Iris pigment epithelial cell (primary cell): Measurements from ENCODE around the gene PDK2.

Source experiments
- DNase-seq: peaks from one replicate; pipeline ENCODE4 v3.0.0-alpha.2; 2011; ENCODE audit warnings: low read depth

Gene PDK2

GRCh38 chr17:50135316-50136095, 40.4 kb downstream of the PDK2 start:
- no peak for DNase-seq

GRCh38 chr17:50136096-50136687, 41.0 kb downstream of the PDK2 start:
- DNase-seq = no peak

DNA sequence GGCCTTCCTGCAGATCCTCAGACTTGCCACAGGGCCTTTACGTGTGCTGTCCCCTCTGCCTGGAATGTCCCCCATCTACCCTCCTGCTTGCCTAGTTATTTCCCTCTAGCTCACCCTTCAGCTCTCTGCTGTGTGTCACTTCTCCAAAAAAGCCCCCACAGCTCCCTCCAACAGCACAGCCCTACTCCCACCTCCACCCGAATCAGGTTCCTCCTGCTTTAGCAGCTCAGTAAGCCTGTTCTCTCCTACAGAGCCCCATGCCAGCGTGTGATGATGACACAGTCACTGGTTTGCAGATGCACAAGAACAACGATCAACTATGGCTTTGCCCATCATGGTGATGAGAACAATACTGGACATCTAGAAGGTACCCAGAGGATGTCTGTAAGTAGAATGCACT, 41.9 kb downstream of the PDK2 start:
- no peak for DNase-seq

GRCh38 chr17:50139185-50139783, 44.1 kb downstream of the PDK2 start:
- no peak for DNase-seq

GRCh38 chr17:50139950-50140885, 45.1 kb downstream of the PDK2 start:
- DNase-seq = peak; percentile 74

GRCh38 chr17:50141026-50141744, 46.0 kb downstream of the PDK2 start:
- DNase-seq = no peak

- no peak for DNase-seq
Observed at GRCh38 chr17:50141745-50142110, 46.6 kb downstream of the PDK2 start.

GRCh38 chr17:50143461-50144176, 48.5 kb downstream of the PDK2 start:
- DNase-seq = no peak

DNA sequence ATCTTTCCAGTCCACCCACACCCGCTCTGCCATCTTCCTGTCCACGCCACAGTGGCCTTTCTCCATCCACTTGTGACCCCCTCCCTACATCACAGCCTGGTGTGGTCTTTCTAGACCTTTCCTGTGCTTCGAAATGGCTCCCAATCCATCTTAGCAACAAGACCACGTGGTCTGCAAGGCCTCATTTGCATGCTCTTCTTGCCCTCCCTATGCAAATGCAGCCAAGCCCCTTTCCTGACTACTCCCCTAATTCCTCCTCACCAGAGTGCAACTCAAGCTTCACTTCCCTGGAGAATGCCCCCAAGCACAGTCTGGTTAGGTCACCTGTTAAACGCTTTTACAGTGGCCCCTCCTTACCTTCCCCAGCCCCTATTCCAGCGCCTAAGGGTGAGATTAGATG, 49.2 kb downstream of the PDK2 start:
- no peak for DNase-seq

DNA sequence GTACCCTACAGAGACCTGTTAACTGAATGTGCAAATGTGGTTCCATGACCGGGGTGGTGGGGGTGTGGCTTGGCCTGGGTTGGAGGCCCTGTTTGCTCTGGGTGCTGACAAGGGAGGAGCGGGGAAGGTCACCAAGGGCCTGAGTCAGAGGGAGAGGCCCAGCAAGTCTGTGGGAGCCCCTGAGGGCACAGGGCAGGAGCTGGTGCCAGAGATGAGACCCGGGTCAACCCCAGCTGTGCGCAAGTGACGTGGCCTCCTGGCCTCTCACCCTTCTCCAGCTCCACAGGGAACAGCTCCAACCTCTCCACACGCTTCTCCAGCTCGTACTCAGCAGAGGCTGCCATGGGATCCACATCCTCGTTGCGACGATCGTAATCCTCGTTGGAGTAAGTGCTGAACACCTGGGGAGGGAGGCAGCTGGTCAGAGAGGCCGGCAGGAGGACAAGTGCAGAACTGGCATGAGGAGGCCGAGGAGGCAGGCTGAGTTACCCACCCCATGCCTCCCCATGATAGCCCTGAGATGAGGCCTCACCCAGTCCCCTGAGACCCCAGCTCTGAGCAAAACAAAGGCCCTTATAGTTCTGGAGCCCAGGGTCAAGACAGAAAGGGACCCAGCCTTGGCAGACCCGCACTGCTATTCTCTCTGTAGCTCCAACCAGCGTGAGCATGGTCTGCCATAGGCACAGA, 49.8 kb downstream of the PDK2 start:
- no peak for DNase-seq

DNA sequence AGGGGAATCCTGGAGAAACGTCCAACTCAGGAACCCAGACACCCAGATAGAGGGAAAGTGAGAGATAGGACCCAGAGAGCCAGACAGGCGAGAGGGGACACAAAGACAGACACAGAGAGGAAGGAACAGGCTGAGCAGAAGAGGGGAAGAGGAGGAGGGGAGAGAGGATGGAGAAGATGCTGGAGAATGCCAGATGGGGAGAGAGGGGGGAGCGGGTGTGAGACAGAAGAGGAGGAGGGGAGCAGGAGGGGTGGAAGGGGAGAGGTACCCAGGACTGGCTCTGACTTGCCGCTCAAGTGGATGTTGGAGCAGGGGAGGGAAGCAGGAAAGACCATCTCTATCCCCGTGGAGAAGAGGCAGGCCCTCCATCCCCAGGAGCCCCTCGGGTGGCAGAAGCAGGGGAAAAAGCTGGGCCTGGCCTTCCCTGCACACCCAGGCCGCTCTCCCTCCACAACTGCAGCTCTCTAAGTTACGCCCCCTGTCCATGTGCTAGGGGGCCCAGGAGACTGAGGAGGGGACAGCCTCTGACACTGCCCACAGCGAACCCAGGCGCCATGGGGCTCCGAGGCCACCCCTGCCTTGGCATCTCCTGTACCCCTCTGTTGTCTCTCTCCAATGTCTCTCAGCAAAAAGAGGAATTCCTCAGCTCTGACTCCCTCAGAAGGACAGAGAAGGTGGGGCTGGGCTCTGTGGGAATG, 50.5 kb downstream of the PDK2 start:
- no peak for DNase-seq

GRCh38 chr17:50146230-50146926, 51.2 kb downstream of the PDK2 start:
- DNase-seq = no peak

DNA sequence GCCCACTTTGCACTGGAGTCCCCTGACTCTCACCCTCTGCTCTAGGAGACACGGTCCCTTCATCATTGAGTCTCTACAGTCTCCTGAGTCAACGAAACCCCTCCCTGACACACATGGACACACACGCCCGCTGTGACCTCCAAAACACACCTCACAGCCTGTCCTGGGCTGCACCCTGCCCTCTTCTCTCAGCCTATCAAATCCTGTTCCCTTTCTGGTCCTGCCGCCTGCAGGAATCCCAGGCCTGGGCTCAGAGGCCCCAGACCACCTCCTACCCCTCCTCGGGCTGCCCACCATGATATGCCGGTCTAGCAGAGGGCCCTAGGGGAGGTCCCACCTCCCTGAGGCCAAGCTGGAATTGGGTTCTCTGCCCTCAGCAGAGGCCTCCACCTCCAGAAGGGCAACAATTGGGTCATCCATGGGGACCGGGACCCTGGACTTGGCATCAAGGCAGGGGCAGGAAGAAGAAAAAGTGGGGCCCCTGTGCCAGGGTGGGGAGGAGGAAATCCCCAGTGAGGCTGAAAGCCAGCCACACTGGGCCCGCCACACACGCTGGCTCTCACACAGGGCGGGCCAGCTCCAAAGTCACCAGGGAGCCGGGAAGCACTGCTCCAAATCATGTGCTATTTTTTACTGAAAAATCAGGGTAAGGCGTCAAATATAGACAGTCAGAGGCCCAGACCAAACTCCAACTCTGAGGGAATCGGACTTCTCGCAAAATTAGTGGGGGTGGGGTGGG, 51.9 kb downstream of the PDK2 start:
- no peak for DNase-seq

- no peak for DNase-seq
Observed at GRCh38 chr17:50147841-50148225, 52.7 kb downstream of the PDK2 start.

- DNase-seq = no peak
Observed at GRCh38 chr17:50148226-50149090, 53.3 kb downstream of the PDK2 start.

GRCh38 chr17:50149091-50149416, 53.9 kb downstream of the PDK2 start:
- DNase-seq = no peak
